HUES6 (cell line): ENCODE results near the gene KCTD20.
"Not testable (repeated sequence)": the region's sequence is repeated elsewhere in the genome, so short reads cannot be mapped to it uniquely, and the experiment has no call there.

Experiments used
- H3K27ac ChIP-seq: 2 replicates; pipeline ENCODE4 v1.7.0; 2013; ENCODE audit warnings: low read depth, mild to moderate bottlenecking, low read length, inconsistent platforms
- H3K27me3 ChIP-seq: 2 replicates; pipeline ENCODE4 v1.6.1; 2013; ENCODE audit warnings: low read length; ENCODE audit not compliant: control insufficient read depth, insufficient read depth
- H3K36me3 ChIP-seq: 2 replicates; pipeline ENCODE4 v1.6.1; 2013; ENCODE audit warnings: low read length; ENCODE audit not compliant: control insufficient read depth, insufficient read depth
- H3K4me1 ChIP-seq: 2 replicates; pipeline ENCODE4 v1.6.1; 2013; ENCODE audit warnings: low read length; ENCODE audit not compliant: control insufficient read depth, insufficient read depth
- H3K4me3 ChIP-seq: 2 replicates; pipeline ENCODE4 v1.5.1; 2013; ENCODE audit warnings: low read depth, low read length
- H3K9ac ChIP-seq: one replicate; pipeline ENCODE4 v1.6.1; 2013; ENCODE audit warnings: mild to moderate bottlenecking, low read length
- H3K9me3 ChIP-seq: 2 replicates; pipeline ENCODE4 v1.6.1; 2013; ENCODE audit warnings: low read depth, low read length; ENCODE audit not compliant: control insufficient read depth, insufficient read depth

The KCTD20 gene

DNA sequence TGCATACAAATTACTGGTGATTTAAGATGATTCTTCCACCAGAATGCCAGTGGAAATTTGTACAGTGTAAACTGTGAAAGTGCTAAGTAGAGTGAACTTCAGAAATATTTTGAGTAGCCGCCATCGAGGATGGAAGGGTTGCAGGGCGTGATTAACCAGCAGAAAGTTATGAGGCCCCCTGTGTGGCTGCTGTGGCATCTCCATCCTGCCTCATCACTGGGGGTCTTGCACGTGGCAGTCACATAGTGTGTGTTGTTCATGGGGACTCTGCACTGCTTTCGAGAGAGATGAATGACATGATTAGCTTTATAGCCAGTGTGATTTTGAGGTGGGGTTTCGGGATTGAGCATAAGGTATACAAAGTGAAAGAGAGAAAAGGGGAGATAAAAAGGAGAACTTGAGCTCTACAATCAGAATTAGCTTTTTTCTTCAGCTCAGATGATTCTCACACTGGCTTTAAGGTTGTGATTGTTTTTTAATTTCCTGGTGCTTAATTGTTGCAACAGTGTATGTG is 26.4 kb downstream of the KCTD20 start:
- Histone ChIP-seq H3K9ac (no peak overlapping the region), H3K4me3 (no peak overlapping the region), H3K9me3 (no peaks in the 10 kb centered on the region), H3K27ac (no peak overlapping the region), H3K27me3 (no peaks in the 10 kb centered on the region), H3K36me3 (peaks cover 18% of the 10 kb centered on the region), H3K4me1 (no peaks in the 10 kb centered on the region)

DNA sequence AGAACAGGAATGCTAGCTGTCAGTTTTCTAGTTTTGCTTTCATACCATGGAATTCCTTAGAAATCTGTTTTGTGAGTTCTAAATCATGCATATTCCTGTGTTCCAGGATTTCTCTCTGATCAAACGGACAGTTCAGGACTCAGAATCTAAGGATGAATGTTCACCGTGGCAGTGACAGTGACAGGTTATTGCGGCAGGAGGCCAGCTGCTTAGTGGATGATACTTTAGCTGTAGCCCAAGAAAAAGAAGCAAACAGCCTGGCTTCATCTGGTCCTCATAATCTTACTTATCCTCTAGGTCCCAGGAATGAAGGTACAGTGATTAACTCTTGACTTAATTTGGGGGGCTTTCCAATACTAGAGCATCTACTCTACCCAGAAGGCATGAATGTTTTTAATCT is 27.1 kb downstream of the KCTD20 start:
- H3K9me3 ChIP-seq, result no peaks in the 10 kb centered on the region
- no peaks in the 10 kb centered on the region for H3K4me1 ChIP-seq
- no peak overlapping the region for H3K9ac ChIP-seq
- no peak overlapping the region for H3K27ac ChIP-seq
- no peak overlapping the region for H3K4me3 ChIP-seq
- peaks cover 21% of the 10 kb centered on the region for H3K36me3 ChIP-seq
- H3K27me3 ChIP-seq, result no peaks in the 10 kb centered on the region

DNA sequence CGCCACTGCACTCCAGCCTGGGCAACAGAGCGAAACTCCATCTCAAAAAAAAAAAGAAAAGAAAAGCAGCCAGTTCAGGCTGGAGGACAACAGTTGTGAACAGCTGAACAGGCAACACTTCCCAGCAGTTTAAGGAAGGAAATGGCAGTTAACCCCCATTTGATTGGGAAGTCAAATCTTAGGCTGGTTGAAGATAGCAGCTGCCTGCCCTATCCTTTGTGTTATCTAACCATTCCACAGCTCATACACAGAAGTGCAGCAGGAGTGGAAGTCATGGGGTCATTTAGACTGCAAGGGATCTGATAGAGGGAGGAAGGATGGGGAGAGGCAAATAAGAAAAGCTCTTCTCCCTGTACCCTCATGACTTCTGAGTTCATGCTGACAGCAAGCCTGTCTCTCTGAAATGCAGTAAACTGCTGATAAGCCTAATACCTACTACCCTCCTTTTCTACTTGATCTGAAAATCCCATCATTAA is 35.3 kb downstream of the KCTD20 start:
- H3K27me3 ChIP-seq, result no peaks in the 10 kb centered on the region
- peaks cover 48% of the 10 kb centered on the region for H3K36me3 ChIP-seq
- no peaks in the 10 kb centered on the region for H3K9me3 ChIP-seq
- H3K9ac ChIP-seq, result no peak overlapping the region
- H3K27ac ChIP-seq, result no peak overlapping the region
- no peak overlapping the region for H3K4me3 ChIP-seq
- no peaks in the 10 kb centered on the region for H3K4me1 ChIP-seq

DNA sequence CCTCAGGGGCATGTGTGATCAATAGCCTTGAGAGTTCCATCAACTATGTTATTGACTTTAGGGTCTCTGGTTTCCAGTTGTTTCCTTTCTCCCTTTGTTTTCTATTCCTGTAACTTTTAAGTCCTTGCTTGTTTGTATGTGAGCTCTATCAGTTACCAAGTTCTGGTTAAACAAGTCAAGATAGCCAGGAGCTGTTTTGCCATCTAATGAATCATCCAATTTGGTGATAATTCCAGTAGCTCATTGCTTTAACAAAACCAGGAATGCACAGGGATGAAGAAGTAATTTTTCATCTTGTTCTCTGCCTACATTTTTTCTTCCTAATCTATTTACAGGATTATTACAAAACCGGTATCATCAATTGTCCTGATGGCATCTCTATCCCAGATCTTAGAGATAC is 36.5 kb downstream of the KCTD20 start:
- no peak overlapping the region for H3K4me3 ChIP-seq
- no peak overlapping the region for H3K9ac ChIP-seq
- H3K27ac ChIP-seq, result no peak overlapping the region
- no peaks in the 10 kb centered on the region for H3K4me1 ChIP-seq
- no peaks in the 10 kb centered on the region for H3K27me3 ChIP-seq
- peaks cover 52% of the 10 kb centered on the region for H3K36me3 ChIP-seq
- H3K9me3 ChIP-seq, result no peaks in the 10 kb centered on the region

DNA sequence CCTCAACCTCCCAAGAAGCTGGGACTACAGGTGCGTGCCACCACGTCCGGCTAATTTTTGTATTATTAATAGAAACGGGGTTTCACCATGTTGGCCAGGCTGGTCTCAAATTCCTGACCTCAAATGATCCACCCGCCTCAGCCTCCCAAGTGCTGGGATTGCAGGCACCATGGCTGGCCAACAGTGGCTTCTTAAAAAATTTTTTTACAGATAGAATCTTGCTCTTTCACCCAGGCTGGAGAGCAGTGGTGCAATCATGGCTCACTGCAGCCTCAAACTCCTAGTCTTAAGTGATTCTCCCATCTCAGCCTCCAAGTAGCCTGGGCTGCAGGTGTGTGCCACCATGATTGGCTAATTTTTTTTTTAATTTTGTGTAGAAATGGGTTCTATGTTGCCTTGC is 40.5 kb downstream of the KCTD20 start:
- not testable (repeated sequence) for H3K9me3 ChIP-seq, H3K27ac ChIP-seq, H3K4me3 ChIP-seq, H3K4me1 ChIP-seq, H3K27me3 ChIP-seq, H3K9ac ChIP-seq
- peaks cover 77% of the 10 kb centered on the region for H3K36me3 ChIP-seq

DNA sequence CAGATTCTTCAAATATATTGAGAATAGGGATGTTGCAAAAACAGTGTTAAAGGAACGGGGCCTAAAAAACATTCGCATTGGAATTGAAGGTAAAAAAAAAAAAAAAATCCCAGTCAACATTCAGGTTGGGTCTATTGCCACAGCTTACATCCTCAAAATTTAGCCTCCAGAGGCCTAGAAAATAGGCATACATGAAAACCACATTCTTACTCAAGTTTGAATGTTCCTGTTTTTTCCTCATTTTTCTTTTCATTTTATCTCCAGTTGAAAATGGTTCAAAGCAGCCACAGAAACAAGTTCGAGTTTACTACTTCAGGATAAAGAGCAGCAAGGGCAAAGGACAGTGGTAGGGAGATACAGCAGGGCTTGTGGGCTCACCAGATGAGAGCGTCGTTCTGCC is 41.9 kb downstream of the KCTD20 start:
- H3K4me3 ChIP-seq, result no peak overlapping the region
- H3K9me3 ChIP-seq, result no peaks in the 10 kb centered on the region
- H3K4me1 ChIP-seq, result no peaks in the 10 kb centered on the region
- H3K9ac ChIP-seq, result no peak overlapping the region
- peaks cover 69% of the 10 kb centered on the region for H3K36me3 ChIP-seq
- H3K27ac ChIP-seq, result no peak overlapping the region
- H3K27me3 ChIP-seq, result no peaks in the 10 kb centered on the region

DNA sequence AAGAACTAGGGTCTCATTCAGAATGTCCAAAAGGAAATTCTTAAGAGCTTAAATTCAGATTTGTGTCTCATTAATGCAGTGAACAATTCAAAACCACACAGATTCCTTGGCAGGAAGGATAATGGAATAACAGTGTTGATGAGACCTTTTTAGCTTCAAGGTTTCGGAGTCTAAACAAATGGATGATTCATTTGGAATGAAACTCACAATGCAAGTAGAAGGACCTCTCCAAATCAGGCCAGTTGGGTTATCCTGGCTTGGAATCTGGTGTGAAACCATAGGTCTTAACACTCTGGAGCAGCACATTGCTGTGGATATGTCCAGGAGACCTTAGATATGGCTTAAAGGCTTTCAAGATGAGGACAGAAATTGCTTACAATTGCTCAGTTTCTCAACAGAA is 44.9 kb downstream of the KCTD20 start:
- peaks cover 48% of the 10 kb centered on the region for H3K36me3 ChIP-seq
- no peaks in the 10 kb centered on the region for H3K27me3 ChIP-seq
- H3K9ac ChIP-seq, result no peak overlapping the region
- peaks cover 8% of the 10 kb centered on the region for H3K4me1 ChIP-seq
- no peak overlapping the region for H3K4me3 ChIP-seq
- H3K27ac ChIP-seq, result no peak overlapping the region
- no peaks in the 10 kb centered on the region for H3K9me3 ChIP-seq

DNA sequence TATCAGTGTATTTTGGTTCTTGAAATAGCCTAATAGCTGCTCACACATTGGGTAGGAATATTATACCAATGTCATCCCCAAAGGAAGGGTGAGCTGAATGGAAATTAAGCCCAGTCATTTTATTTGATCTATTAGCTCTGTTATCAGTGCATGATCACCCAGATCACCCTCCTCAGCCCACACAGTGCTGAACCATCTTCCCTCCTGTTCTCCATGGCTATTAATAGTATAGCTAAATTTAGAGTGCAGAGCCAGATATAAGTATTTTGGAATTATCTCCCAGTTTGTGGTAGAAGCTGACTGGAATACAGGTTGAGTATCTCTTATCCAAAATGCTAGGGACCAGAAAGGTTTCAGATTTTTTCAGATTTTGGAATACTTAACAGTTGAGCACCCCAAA is 45.4 kb downstream of the KCTD20 start:
- H3K9me3 ChIP-seq, result no peaks in the 10 kb centered on the region
- no peak overlapping the region for H3K9ac ChIP-seq
- H3K36me3 ChIP-seq, result peaks cover 48% of the 10 kb centered on the region
- no peaks in the 10 kb centered on the region for H3K27me3 ChIP-seq
- peaks cover 10% of the 10 kb centered on the region for H3K4me1 ChIP-seq
- no peak overlapping the region for H3K4me3 ChIP-seq
- no peak overlapping the region for H3K27ac ChIP-seq

DNA sequence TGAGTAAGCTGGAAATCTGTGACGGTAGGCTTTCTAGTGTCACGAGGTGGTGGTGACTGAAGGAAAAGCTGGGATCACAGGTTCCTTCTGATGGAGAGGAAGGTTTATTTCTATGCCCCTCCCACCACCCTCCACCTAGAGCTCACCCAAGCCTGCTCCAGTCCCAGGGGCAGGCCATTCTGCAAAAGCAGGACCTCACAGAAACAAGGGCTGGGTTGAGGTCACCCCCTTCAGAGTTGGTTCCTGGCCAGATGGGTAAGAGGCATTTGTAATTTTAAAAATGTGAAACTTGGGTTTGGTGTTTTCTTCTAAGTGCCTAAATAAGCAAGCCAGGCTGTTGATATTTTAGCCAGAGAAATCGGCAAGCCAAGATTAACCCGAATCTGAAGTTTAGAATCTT is 46.6 kb downstream of the KCTD20 start:
- Histone ChIP-seq H3K36me3 (peaks cover 44% of the 10 kb centered on the region), H3K4me3 (no peak overlapping the region), H3K4me1 (peaks cover 13% of the 10 kb centered on the region), H3K9ac (no peak overlapping the region), H3K9me3 (no peaks in the 10 kb centered on the region), H3K27me3 (no peaks in the 10 kb centered on the region), H3K27ac (no peak overlapping the region)

DNA sequence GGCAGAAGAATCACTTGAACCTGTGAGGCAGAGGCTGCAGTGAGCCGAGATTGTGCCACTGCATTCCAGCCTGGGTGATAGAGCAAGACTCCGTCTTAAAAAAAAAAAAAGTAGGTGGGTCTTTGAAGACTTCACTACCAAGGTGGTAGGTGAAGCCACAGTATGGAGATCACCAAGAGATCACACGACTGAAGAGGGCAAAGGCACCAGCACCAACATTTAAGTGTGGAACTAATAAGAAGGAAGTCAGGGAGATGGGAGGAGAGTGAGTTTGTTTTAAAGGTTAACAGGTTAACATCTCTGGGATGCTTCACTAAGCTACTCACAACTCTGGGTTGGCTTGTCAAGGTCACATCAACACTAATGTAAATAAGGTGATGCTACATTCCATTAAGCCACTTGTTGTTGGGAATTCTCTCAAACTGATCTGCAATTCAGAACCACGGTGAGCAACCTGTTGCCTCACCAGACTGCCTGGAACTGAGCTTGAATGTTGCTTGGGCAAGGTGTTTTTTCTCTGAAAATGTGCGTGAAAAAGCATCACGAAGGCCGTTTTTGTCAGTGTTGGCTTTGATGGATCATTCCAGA is 48.7 kb downstream of the KCTD20 start:
- Histone ChIP-seq H3K36me3 (peaks cover 45% of the 10 kb centered on the region), H3K4me3 (no peak overlapping the region), H3K9me3 (no peaks in the 10 kb centered on the region), H3K27ac (no peak overlapping the region), H3K9ac (no peak overlapping the region), H3K27me3 (no peaks in the 10 kb centered on the region), H3K4me1 (peaks cover 15% of the 10 kb centered on the region)

DNA sequence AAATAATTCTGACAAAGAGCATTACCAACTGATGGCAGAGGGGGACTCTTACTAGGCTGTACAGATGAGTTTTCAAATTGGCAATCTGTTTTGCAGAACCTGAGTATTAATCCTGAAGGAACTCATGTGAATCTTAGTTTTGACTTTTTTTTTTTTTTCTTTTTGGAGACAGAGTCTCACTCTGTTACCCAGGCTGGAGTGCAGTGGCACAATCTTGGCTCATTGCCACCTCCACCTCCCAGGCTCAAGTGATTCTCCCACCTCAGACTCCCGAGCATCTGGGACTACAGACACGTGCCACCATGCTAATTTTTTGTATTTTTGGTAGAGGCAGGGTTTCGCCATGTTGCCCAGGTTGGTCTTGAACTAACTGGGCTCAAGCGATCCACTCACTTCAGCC is 49.3 kb downstream of the KCTD20 start:
- H3K27me3 ChIP-seq, result no peaks in the 10 kb centered on the region
- peaks cover 15% of the 10 kb centered on the region for H3K4me1 ChIP-seq
- H3K27ac ChIP-seq, result no peak overlapping the region
- H3K4me3 ChIP-seq, result no peak overlapping the region
- peaks cover 45% of the 10 kb centered on the region for H3K36me3 ChIP-seq
- H3K9ac ChIP-seq, result no peak overlapping the region
- no peaks in the 10 kb centered on the region for H3K9me3 ChIP-seq
